ENCODE results near the gene RBBP5.

DNA sequence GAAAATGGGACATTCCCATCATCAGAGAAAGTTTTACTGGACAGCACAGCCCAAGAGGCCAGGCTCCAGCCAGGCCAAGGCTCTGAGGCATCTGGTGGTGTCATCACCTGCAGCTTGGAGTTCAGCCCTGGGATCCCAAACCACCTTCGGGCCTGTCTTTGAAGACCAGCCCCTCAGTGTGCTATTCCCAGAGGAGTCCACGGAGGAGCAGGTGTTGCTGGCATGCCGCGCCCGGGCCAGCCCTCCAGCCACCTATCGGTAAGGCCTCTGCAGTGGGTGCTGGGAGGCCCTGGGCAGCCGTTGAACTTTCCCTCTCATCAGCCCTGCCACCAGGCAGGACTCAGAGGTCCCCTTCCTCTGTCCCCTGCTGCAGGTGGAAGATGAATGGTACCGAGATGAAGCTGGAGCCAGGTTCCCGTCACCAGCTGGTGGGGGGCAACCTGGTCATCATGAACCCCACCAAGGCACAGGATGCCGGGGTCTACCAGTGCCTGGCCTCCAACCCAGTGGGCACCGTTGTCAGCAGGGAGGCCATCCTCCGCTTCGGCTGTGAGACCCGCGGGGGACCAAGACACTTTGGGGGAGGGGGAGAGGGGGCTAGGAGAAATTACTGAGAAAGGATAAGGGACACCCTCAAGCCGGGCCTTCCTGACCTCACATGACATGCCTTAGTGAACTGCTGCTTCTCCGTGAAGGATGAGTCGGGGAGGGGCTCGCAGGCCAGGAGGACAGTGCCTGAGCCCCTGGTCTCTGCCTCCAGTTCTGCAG, 63.8 kb downstream of the RBBP5 start:
- TF ChIP-seq, protein P1, sequence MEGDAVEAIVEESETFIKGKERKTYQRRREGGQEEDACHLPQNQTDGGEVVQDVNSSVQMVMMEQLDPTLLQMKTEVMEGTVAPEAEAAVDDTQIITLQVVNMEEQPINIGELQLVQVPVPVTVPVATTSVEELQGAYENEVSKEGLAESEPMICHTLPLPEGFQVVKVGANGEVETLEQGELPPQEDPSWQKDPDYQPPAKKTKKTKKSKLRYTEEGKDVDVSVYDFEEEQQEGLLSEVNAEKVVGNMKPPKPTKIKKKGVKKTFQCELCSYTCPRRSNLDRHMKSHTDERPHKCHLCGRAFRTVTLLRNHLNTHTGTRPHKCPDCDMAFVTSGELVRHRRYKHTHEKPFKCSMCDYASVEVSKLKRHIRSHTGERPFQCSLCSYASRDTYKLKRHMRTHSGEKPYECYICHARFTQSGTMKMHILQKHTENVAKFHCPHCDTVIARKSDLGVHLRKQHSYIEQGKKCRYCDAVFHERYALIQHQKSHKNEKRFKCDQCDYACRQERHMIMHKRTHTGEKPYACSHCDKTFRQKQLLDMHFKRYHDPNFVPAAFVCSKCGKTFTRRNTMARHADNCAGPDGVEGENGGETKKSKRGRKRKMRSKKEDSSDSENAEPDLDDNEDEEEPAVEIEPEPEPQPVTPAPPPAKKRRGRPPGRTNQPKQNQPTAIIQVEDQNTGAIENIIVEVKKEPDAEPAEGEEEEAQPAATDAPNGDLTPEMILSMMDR (IDR thresholded peaks at IDR 0.05): no peak
- TF ChIP-seq POLR2AphosphoS5 (IDR thresholded peaks at IDR 0.05): no peak
- TF ChIP-seq POLR2A (IDR thresholded peaks at IDR 0.05): no peak
- no peak for TF ChIP-seq EP300 (IDR thresholded peaks at IDR 0.05)
